Measurements from ENCODE around the gene TNPO1. TPM values are rescaled to one million over a fixed set of nuclear protein-coding genes. Genes with fewer than 3 reads are reported as not detected.

TNPO1 gene
- total RNA-seq, 3 donors from 2014 or later (not counting 1 experiment from before 2014, with no cell fraction given), result 64.9 to 98.3 (median 97.6) TPM

- no peaks in the 10 kb centered on the region for H3K9me3 ChIP-seq (ENCODE audit: control insufficient read depth, insufficient read depth, low read length)
- no peaks in the 10 kb centered on the region for H3K4me1 ChIP-seq (ENCODE audit: control insufficient read depth, insufficient read depth, low read length)
- H3K4me1 Mint-ChIP-seq, result no peaks in the 10 kb centered on the region
- peaks cover 27 to 42% of the 10 kb centered on the region in 2 donors for H3K27me3 Mint-ChIP-seq (ENCODE audit: low read depth in 2 of 2)
- intact Hi-C loops (cut with micrococcal nuclease), result no loop called here
- no peak for TF ChIP-seq CTCF (IDR thresholded peaks at IDR 0.05)
- no peaks in the 10 kb centered on the region for H3K36me3 ChIP-seq (ENCODE audit: control insufficient read depth, insufficient read depth, low read length)
- no peak for ATAC-seq
- H3K27ac ChIP-seq (ENCODE audit: low read length), result no peak overlapping the region
- H3K4me3 Mint-ChIP-seq, result no peak overlapping the region
- no peaks in the 10 kb centered on the region for H3K27me3 ChIP-seq (ENCODE audit: control insufficient read depth, insufficient read depth, low read length)
- 67% methylated on average over 3 of the region's 3 CpGs for WGBS (ENCODE audit: insufficient coverage)
- no peaks in the 10 kb centered on the region for H3K36me3 Mint-ChIP-seq
- no peak overlapping the region for H3K4me3 ChIP-seq (ENCODE audit: low read length)
- H3K27ac Mint-ChIP-seq, result no peak overlapping the region
- H3K9me3 Mint-ChIP-seq, result no peaks in the 10 kb centered on the region
- no peak for DNase-seq
These were observed 121.1 kb downstream of the TNPO1 start for GRCh38 chr5:72937517-72938061.

GRCh38 chr5:72938206-72938605 is 121.7 kb downstream of the TNPO1 start:
- peaks cover 26 to 42% of the 10 kb centered on the region in 2 donors for H3K27me3 Mint-ChIP-seq (ENCODE audit: low read depth in 2 of 2)
- no peak for TF ChIP-seq CTCF (IDR thresholded peaks at IDR 0.05)
- Histone ChIP-seq H3K36me3 (ENCODE audit: control insufficient read depth, insufficient read depth, low read length) (no peaks in the 10 kb centered on the region), H3K27me3 (ENCODE audit: control insufficient read depth, insufficient read depth, low read length) (no peaks in the 10 kb centered on the region), H3K4me3 (ENCODE audit: low read length) (no peak overlapping the region), H3K4me1 (ENCODE audit: control insufficient read depth, insufficient read depth, low read length) (no peaks in the 10 kb centered on the region), H3K27ac (ENCODE audit: low read length) (no peak overlapping the region), H3K9me3 (ENCODE audit: control insufficient read depth, insufficient read depth, low read length) (no peaks in the 10 kb centered on the region)
- ATAC-seq (no peak), DNase-seq (no peak)
- H3K4me3 Mint-ChIP-seq, result no peak overlapping the region
- intact Hi-C loops (cut with micrococcal nuclease), result no loop called here
- H3K9me3 Mint-ChIP-seq, result no peaks in the 10 kb centered on the region
- no peaks in the 10 kb centered on the region for H3K4me1 Mint-ChIP-seq
- H3K36me3 Mint-ChIP-seq, result no peaks in the 10 kb centered on the region
- H3K27ac Mint-ChIP-seq, result no peak overlapping the region
- WGBS (ENCODE audit: insufficient coverage), result 67% methylated on average over 1 of the region's 1 CpG

- WGBS (ENCODE audit: insufficient coverage), result 73% methylated on average over 2 of the region's 4 CpGs
- no peak for TF ChIP-seq CTCF (IDR thresholded peaks at IDR 0.05)
- no peaks in the 10 kb centered on the region for H3K9me3 Mint-ChIP-seq
These were observed 123.6 kb downstream of the TNPO1 start for GRCh38 chr5:72940082-72940481.

GRCh38 chr5:72943307-72943706 is 126.8 kb downstream of the TNPO1 start:
- Histone ChIP-seq H3K27ac (ENCODE audit: low read length) (no peak overlapping the region), H3K4me1 (ENCODE audit: control insufficient read depth, insufficient read depth, low read length) (no peaks in the 10 kb centered on the region), H3K36me3 (ENCODE audit: control insufficient read depth, insufficient read depth, low read length) (no peaks in the 10 kb centered on the region), H3K4me3 (ENCODE audit: low read length) (no peak overlapping the region), H3K27me3 (ENCODE audit: control insufficient read depth, insufficient read depth, low read length) (peaks cover 2% of the 10 kb centered on the region), H3K9me3 (ENCODE audit: control insufficient read depth, insufficient read depth, low read length) (no peaks in the 10 kb centered on the region)
- intact Hi-C loops (cut with micrococcal nuclease), result no loop called here
- no peak for ATAC-seq
- H3K9me3 Mint-ChIP-seq, result no peaks in the 10 kb centered on the region
- H3K27me3 Mint-ChIP-seq (ENCODE audit: low read depth in 2 of 2), result peaks cover 31 to 45% of the 10 kb centered on the region in 2 donors
- TF ChIP-seq CTCF (IDR thresholded peaks at IDR 0.05), result no peak
- H3K36me3 Mint-ChIP-seq, result no peaks in the 10 kb centered on the region
- H3K27ac Mint-ChIP-seq, result no peak overlapping the region
- no peak overlapping the region for H3K4me3 Mint-ChIP-seq
- H3K4me1 Mint-ChIP-seq, result no peaks in the 10 kb centered on the region
- DNase-seq, result no peak

More at GRCh38 chr5:72940082-72940481, 123.6 kb downstream of the TNPO1 start:
- H3K4me3 Mint-ChIP-seq, result no peak overlapping the region
- Histone ChIP-seq H3K9me3 (ENCODE audit: control insufficient read depth, insufficient read depth, low read length) (no peaks in the 10 kb centered on the region), H3K36me3 (ENCODE audit: control insufficient read depth, insufficient read depth, low read length) (no peaks in the 10 kb centered on the region), H3K27ac (ENCODE audit: low read length) (no peak overlapping the region), H3K4me3 (ENCODE audit: low read length) (no peak overlapping the region), H3K27me3 (ENCODE audit: control insufficient read depth, insufficient read depth, low read length) (peaks cover 1% of the 10 kb centered on the region), H3K4me1 (ENCODE audit: control insufficient read depth, insufficient read depth, low read length) (no peaks in the 10 kb centered on the region)
- no peak for DNase-seq
- H3K27ac Mint-ChIP-seq, result no peak overlapping the region
- ATAC-seq, result no peak
- H3K27me3 Mint-ChIP-seq (ENCODE audit: low read depth in 2 of 2), result peaks cover 20 to 47% of the 10 kb centered on the region in 2 donors
- H3K36me3 Mint-ChIP-seq, result no peaks in the 10 kb centered on the region
- intact Hi-C loops (cut with micrococcal nuclease), result no loop called here
- no peaks in the 10 kb centered on the region for H3K4me1 Mint-ChIP-seq

Data from natural killer cell (primary cell).